Measurements from ENCODE around the gene BEAN1. TPM values are rescaled to one million over a fixed set of nuclear protein-coding genes. Genes with fewer than 3 reads are reported as not detected.

Gene BEAN1
- total RNA-seq, 4 donors from 2014 or later: 0.72 to 4.8 (median 2.5) TPM

DNA sequence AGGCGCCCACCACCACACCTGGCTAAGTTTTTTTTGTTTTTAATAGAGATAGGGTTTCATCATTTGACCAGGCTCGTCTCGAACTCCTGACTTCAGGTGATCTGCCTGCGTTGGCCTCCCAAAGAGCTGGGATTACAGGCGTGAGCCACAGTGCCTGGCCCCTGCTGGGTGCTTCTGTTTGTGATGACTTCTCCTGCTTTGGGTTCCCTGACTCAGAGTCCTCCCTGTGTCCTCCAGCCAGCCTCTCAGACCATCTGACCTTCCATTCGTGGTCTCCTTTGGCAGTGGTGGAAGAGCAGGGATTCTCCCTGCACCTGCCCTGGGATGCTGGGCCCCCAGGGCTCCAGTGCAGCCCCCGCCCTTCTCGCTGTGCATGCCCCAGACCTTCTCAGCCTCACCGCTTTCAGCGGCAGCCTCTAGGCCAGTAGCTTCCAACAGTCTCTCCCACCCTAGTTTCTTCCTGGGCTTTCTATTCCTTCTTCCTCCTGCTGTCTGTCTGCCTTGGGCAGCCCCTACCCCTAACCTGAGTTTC is 13.2 kb downstream of the BEAN1 start:
- Histone ChIP-seq H3K4me3 (no peak overlapping the region), H3K4me1 (no peaks in the 10 kb centered on the region), H3K27me3 (no peaks in the 10 kb centered on the region), H3K27ac (no peak overlapping the region), H3K36me3 (no peaks in the 10 kb centered on the region), H3K9me3 (no peaks in the 10 kb centered on the region)
- WGBS: 89% methylated on average over 10 of the region's 10 CpGs
- no peak for TF ChIP-seq CTCF (IDR thresholded peaks at IDR 0.05)
- peak in 1 of 2 donors; percentile 32 for DNase-seq (ENCODE audit: low spot score in 2 of 2)

DNA sequence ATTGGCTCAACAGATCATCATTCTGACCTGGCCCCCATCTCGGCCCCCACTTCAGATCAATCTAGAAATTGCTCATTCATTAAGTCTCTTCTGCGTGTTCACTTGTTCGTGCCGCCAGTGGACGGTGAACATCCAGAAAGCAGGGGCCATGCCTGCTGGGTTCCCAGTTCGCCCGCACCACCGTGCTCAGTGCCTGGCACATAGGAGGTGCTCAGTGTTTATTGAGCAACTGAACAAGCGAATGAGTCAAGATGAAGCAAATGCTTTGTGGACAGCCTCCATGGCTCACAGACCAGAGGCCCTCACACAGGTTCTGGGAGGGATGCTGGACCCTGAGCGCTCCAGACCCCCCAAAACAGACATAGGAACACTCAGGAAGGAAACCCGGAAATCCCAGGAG is 13.9 kb downstream of the BEAN1 start:
- H3K27me3 ChIP-seq: no peaks in the 10 kb centered on the region
- no peak overlapping the region for H3K27ac ChIP-seq

GRCh38 chr16:66441586-66442375 is 14.7 kb downstream of the BEAN1 start:
- DNase-seq (ENCODE audit: low spot score in 2 of 2): peak in 1 of 2 donors; percentile 56
- H3K36me3 ChIP-seq: no peaks in the 10 kb centered on the region
- no peak overlapping the region for H3K27ac ChIP-seq
- H3K4me3 ChIP-seq: no peak overlapping the region
- H3K9me3 ChIP-seq: no peaks in the 10 kb centered on the region
- H3K4me1 ChIP-seq: no peaks in the 10 kb centered on the region
- 76% methylated on average over 7 of the region's 7 CpGs for WGBS
- TF ChIP-seq CTCF (IDR thresholded peaks at IDR 0.05): no peak
- no peak for TF ChIP-seq POLR2AphosphoS5 (IDR thresholded peaks at IDR 0.05)
- no peak for TF ChIP-seq EP300 (IDR thresholded peaks at IDR 0.05)
- no peak for TF ChIP-seq POLR2A (IDR thresholded peaks at IDR 0.05)
- H3K27me3 ChIP-seq: no peaks in the 10 kb centered on the region

More for the DNA sequence above, 13.9 kb downstream of the BEAN1 start:
- H3K4me1 ChIP-seq: no peaks in the 10 kb centered on the region
- no peak overlapping the region for H3K4me3 ChIP-seq
- no peaks in the 10 kb centered on the region for H3K36me3 ChIP-seq
- WGBS: 94% methylated on average over 11 of the region's 11 CpGs
- no peaks in the 10 kb centered on the region for H3K9me3 ChIP-seq
- no peak for TF ChIP-seq POLR2AphosphoS5 (IDR thresholded peaks at IDR 0.05)
- no peak for TF ChIP-seq CTCF (IDR thresholded peaks at IDR 0.05)
- no peak for TF ChIP-seq EP300 (IDR thresholded peaks at IDR 0.05)
- no peak for TF ChIP-seq POLR2A (IDR thresholded peaks at IDR 0.05)
- DNase-seq (ENCODE audit: low spot score in 2 of 2): peak in 1 of 2 donors; percentile 40

GRCh38 chr16:66442502-66443268 is 15.6 kb downstream of the BEAN1 start:
- WGBS: 68% methylated on average over 6 of the region's 6 CpGs
- H3K27me3 ChIP-seq: no peaks in the 10 kb centered on the region

More at GRCh38 chr16:66442502-66443268, 15.6 kb downstream of the BEAN1 start:
- DNase-seq (ENCODE audit: low spot score in 2 of 2): peak in 1 of 2 donors; percentile 32
- no peak overlapping the region for H3K27ac ChIP-seq
- no peaks in the 10 kb centered on the region for H3K4me1 ChIP-seq
- no peak overlapping the region for H3K4me3 ChIP-seq
- H3K9me3 ChIP-seq: no peaks in the 10 kb centered on the region
- TF ChIP-seq POLR2AphosphoS5 (IDR thresholded peaks at IDR 0.05): no peak
- no peak for TF ChIP-seq CTCF (IDR thresholded peaks at IDR 0.05)
- no peak for TF ChIP-seq POLR2A (IDR thresholded peaks at IDR 0.05)
- no peak for TF ChIP-seq EP300 (IDR thresholded peaks at IDR 0.05)
- no peaks in the 10 kb centered on the region for H3K36me3 ChIP-seq

Data from suprapubic skin (tissue), 4 donors.